HG03575 (cell line): ENCODE measurements around the gene TLCD4.
"Not testable (repeated sequence)": the region's sequence is repeated elsewhere in the genome, so short reads cannot be mapped to it uniquely, and the experiment has no call there.

Experiments used
- ATAC-seq: cut with Tn5 transposase; IDR thresholded peaks from one replicate; pipeline ENCODE4 v1.9.1; 2021; ENCODE audit not compliant: unreplicated experiment, insufficient number of reproducible peaks, low FRiP score; ENCODE audit errors: extremely low read depth

Gene TLCD4

DNA sequence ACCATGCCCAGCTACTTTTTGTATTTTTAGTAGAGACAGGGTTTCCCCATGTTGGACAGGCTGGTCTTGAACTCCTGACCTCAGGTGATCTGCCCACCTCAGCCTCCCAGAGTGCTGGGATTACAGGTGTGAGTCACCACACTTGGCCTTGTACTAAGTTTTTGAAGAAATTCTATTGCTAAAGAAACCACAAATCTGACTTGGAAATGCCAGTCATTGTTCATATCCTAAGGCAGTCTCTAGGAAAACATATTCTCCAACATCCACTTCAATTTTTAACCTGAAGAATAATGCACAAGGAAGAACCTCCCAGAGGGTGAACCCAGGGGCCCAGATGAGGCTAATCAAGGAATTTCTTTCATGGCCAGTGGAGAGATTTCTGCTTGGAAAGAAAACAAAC is 24.3 kb upstream of the TLCD4 start:
- not testable (repeated sequence) for ATAC-seq

DNA sequence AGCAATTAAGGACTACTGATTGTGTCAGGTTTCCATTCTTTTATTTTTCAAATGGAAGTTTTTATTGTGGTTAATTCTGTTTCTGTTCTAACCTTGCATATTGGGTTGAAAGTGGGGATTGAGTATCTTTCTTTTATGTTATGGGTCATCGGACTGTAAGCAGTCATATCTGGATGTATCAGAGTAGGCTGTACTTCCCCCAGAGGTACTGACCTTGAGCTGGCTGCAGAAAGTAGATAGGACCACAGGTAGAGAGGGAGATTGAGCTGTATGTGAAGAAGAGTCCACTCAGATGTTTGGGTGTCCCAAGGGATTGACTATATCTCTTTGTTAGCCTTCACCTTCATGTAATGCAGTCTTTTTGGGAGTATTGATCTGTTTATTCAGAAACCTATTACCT is 23.9 kb upstream of the TLCD4 start:
- no peak for ATAC-seq

GRCh38 chr1:95094923-95095322 is 22.2 kb upstream of the TLCD4 start:
- no peak for ATAC-seq

- ATAC-seq = peak; percentile 76
These were observed 21.3 kb upstream of the TLCD4 start for GRCh38 chr1:95095833-95096217.

- no peak for ATAC-seq
These were observed 20.8 kb upstream of the TLCD4 start for GRCh38 chr1:95096218-95096841.

DNA sequence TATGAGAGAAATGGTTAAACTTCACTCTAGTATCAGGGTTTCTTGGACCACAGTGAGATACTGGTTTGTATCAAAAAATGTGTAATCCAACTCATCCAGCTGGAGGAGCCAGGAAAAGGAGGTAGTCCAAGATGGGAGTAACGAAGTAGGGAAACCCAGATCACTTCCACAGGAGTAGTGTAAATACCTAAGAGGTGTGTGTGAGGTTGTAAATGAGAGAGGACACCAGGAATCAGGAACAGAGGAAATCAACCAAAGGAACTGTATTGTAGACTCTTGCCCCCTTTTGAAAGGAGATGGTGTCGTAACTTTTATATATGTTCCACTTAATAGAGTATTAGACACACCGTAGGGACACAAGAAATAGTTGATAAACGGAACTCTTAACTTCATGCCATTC is 19.7 kb upstream of the TLCD4 start:
- ATAC-seq = no peak

- ATAC-seq = no peak
These were observed 19.0 kb upstream of the TLCD4 start for GRCh38 chr1:95098196-95098595.

GRCh38 chr1:95108792-95109191 is 8.4 kb upstream of the TLCD4 start:
- ATAC-seq = no peak

GRCh38 chr1:95111014-95111413 is 6.1 kb upstream of the TLCD4 start:
- no peak for ATAC-seq

GRCh38 chr1:95113684-95114083 is 3.5 kb upstream of the TLCD4 start:
- ATAC-seq = no peak

DNA sequence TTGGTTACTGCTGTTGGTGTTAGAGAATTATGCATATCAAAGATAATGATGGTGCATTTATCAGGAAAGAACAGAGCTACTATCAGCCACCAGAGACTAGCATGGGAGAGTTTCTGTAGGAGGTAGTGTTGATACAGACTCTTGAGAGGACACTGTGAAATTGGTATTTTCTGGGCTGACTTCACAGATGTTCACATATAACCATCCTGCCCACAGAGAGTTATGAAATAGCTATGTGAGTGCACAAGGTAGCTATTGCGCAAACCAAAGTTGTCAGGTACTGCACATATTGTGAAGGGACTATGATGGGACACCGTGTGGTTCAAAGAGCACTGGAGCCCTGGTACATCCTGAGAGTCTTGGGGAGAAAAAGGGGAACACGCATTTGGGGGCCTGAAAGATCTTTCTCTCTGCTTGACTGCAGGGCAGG is 1.4 kb upstream of the TLCD4 start:
- no peak for ATAC-seq

DNA sequence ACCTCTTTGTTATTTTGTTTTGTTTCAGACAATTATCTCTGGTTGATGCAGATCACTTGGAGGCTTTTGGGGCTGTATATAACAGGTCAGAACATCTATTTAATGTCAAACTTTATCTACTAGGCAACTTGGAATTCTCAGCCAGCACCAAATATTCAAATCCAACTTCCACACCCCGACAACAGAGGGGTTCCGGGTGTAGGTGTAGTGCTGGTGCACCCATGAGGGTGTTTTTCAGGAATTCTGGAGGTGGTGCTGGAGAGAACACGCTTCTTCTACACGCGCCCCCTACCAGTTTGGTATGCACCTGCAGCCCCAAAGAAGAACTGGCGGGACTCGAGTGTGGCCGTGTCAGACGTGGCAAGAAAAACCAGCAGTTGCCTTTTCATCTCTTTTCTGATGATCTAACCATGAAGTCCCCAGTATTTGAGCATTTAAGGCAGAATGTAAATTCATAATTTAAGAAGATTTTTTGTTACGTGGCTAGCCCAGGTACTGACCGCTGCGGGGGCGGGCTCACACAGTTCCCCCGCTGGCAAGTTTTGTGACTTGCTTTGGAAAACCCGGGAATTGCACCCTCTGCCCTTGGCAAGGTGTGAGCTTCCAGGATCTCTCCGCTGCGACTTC is 462 bp upstream of the TLCD4 start:
- no peak for ATAC-seq

DNA sequence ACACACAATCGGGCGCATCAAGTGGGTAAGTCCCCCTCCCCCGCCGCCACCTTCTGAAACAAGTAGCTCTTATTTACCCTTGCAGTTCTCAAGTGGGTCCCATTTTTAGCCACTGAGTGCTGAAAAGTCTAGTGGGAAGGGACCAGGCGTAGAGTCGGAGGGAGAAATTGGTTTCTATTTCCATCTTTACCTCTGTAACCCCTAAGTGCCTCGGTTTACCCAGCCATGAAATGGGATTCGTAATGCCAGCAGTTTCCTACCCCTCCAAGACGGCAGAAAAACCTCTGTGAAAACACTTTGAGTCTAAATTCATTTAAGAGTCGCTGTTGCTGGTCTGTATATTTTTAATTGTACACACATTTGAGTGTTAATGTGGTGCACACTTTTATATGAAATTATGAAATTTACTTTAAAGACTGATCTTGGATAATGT is 928 bp downstream of the TLCD4 start:
- ATAC-seq = no peak

DNA sequence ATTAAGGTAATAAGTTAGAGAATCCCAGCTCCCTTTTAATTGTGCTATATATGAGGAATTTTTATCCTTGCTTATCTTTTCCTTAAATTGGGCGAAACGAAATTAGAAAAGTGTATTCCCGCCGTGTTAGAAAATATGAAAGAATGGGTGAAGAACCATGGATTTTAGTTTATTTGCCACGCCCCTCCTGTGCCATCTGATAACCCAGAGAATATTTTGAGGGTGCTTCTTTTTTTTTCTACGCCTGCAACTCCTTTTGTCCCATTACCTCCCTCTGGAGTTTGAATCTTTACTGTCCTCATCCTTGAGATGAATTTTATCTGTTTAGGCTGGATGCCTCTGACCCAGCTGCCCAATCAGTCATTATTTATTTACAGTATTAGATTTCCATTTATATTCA is 1.6 kb downstream of the TLCD4 start:
- ATAC-seq = no peak

DNA sequence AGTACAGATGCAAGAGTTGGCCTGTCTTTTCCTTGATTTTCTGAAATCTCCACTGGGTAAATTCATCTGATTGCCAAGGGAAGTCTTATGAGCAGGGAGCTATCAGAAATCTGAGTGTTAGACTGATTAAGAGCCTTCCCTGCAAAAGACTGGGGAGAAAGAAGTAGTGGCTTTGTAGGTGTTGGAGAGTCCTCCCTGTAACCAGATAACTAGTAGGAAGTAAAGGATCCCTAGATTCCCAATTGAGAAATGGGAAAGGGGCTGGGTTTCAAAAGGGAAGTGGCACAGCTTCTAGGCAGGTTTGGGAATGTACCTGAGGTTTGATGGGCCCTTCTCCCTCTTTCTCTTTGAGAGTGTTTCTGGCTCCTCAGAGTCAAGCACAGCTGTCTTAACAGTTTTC is 2.1 kb downstream of the TLCD4 start:
- no peak for ATAC-seq

- ATAC-seq = no peak
These were observed 5.1 kb downstream of the TLCD4 start for GRCh38 chr1:95122151-95122697.

DNA sequence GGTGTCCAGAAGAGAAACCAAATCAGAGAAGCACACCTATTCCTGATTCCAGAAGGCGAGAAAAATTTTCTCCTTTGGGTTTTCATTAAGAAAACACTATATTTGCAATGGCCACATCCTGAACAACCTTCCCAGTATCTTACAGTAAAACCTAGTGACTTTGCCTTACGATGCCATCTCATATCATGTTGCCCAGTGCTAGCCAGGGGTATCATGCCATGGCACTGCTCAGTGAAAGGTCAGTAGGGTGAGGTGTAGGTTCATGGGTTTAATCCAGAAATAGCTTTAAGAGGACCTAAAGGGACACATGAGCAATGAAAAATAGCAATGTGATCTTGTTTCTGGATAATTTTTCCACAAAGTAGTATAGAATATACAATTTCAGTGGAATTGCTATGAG is 7.2 kb downstream of the TLCD4 start:
- ATAC-seq = no peak

DNA sequence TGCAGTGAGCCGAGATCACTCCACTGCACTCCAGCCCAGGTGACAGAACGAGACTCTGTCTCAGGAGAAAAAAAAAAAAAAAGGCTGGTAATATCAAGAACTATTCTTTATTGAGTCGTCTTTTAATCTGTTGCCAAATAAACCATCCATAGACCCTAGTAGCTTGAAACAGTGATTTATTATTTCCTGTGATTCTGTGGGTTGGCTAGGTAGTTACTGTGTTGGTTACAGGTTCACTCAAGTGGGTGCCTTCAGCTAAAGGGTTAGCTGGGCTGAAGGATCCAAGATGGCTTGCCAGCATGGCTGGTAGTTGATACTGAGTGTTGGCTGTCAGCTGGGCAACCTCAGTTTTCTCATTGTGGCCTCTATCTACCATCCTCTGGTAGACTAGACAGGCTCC is 9.2 kb downstream of the TLCD4 start:
- ATAC-seq = no peak

- ATAC-seq = no peak
These were observed 9.7 kb downstream of the TLCD4 start for GRCh38 chr1:95126846-95127245.

DNA sequence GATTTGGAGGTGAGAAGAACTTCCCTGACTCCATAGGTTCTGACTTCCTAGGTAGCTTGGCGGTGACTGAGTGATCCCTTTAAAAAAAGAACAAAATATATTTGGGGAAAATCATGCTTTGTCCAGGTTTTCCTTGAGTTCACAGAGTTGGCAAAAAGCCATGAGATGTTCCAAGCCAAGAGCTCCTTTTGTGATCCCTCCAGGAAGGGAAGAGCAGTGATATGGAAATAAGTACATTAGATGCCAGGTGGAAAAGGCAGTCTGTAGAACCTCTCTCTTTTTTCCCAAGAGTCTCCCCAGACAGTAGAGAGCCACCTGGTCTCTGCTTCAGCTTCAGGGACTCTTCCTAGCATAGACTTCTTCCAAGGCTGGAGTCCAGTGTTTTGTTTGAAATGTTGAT is 10.2 kb downstream of the TLCD4 start:
- no peak for ATAC-seq

- no peak for ATAC-seq
These were observed 15.6 kb downstream of the TLCD4 start for GRCh38 chr1:95132762-95133161.
